HG02571 (cell line): ENCODE measurements around the gene HADHB.
"Not testable (repeated sequence)": the region's sequence is repeated elsewhere in the genome, so short reads cannot be mapped to it uniquely, and the experiment has no call there.

Experiments used
- ATAC-seq: cut with Tn5 transposase; IDR thresholded peaks from one replicate; pipeline ENCODE4 v1.9.1; 2021; ENCODE audit warnings: mild to moderate bottlenecking, moderate library complexity; ENCODE audit not compliant: unreplicated experiment

Gene HADHB

DNA sequence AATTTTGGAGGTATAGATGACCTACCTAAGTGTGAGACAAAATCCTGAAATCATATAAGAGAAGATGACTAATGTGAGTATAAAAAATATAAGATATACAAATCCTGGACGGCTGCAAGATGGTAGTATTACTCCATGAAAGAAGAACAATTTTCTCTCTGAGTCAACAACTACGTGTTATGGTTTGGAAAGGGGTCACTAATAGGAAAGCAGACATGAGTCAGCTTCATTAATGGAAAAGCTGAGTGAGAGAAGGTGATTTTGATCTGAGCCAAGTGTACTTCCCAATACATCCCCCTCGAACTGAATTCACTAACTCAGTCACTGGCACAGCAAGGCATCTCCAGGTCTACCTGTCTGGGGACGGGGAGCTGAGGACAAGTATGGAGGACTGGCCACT is 81.1 kb downstream of the HADHB start:
- ATAC-seq = no peak

GRCh38 chr2:26326514-26326913 is 81.8 kb downstream of the HADHB start:
- no peak for ATAC-seq

GRCh38 chr2:26327291-26328272 is 82.8 kb downstream of the HADHB start:
- no peak for ATAC-seq

DNA sequence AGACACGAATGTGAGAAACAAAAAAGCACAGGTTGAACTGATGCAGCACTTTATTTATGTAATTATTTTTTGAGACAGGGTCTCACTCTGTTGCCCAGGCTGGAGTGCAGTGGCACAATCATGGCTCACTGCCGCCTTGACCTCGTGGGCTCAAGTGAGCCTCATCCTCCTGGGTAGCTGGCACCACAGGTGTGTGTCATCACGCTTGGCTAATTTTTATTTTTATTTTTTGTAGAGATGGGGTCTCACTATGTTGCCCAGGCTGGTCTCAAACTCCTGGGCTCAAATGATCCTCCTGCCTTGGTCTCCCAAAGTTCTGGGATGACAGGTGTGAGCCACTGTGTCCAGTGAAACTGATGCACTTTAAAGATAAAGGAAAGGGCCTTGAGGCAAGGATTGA is 84.3 kb downstream of the HADHB start:
- ATAC-seq = not testable (repeated sequence)

DNA sequence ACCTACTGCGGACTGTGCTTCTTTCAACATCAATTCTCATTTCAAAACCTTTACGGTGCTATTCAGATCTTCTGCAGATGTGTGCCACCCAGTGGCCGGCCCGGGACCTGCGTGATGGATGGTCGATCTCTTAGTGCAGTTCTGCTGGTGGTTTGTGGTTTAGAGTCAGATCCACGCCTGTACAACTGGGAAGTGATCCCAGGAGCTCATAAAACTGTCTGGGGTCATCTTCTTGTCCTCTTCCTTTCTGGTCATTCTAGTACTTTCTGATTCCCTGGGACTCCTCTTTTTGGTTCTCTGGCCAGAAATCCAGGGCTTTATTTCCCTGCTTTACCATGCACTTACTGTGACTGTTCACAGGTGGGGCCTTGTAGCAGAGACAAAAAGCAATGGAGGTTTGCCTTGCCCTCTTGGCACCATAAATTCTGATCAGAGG is 85.4 kb downstream of the HADHB start:
- no peak for ATAC-seq

GRCh38 chr2:26330604-26331003 is 85.9 kb downstream of the HADHB start:
- no peak for ATAC-seq

DNA sequence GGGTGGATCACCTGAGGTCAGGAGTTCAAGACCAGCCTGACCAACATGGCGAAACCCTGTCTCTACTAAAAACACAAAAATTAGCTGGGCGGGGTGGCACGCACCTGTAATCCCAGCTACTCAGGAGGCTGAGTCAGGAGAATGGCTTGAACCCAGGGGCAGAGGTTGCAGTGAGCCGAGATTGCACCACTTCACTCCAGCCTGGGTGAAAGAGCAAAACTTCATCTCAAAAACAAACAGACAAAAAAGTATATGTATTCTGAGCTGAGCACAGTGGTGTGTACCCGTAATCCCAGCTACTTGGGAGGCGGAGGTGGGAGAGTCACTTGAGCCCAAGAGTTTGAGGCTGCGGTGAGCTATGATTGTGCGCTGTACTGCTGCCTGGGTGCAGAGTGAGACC is 86.6 kb downstream of the HADHB start:
- not testable (repeated sequence) for ATAC-seq

DNA sequence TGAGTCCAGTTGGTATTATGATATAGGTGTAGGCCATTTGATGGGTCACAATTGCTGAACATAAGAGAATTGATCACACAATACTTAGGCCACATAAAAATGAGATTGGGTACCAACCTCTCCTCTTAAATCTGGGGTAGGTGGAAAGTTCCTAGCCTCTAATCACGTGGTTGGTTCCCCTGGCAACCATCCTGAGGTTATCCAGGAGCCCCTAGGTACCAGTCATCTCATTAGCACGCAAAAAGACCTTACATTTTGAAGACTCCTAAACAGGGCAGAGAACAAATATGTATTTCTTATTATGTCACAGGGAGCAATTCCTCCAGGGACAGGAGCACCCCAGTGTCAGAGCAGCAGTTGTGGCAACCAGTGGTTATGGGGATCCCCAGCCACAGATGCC is 88.6 kb downstream of the HADHB start:
- ATAC-seq = no peak

DNA sequence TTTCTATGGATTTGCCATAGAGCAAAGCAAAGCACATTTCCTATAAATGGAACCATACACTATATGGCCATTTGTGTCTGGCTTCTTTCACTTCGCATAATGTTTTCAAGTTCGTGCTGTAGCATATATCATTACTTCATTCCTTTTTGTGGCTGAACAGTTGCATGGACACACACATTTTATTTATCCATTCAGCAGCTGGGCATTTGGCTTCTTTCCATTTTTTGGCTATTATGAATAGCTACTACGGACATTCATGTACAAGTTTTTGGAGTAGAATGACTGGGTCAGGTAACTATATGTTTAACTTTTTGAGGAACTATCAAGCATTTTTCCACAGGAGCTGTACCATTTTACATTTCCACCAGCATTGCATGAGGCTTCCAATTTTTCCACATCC is 90.5 kb downstream of the HADHB start:
- ATAC-seq = no peak

- no peak for ATAC-seq
Observed at GRCh38 chr2:26336719-26337118, 92.0 kb downstream of the HADHB start.

DNA sequence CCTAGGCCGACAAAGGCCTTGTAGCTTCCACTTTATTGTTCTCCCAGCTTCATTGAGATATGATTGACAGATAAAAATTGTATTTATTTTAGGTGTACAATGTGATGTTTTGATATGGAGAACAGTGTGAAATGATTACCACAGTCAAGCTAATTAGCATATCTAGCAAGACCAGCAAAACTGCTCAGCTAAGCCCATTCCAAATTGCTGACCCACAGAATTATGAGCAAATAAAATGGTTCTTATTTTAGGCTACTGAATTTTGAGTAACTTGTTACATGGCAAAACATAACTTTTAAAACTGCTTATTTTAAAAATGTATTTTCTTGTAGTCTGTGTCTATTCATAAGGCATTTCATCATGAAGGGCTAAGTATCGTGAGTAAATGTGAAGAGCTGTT is 92.6 kb downstream of the HADHB start:
- ATAC-seq = no peak
